MCF 10A (cell line): ENCODE results near the gene RAP1A. TPM values are rescaled to one million over a fixed set of nuclear protein-coding genes. Genes with fewer than 3 reads are reported as not detected.

Experiments
- BruUV-seq: library from RNA; stranded (reverse); fragments of 400-500 nt; replicated peaks from 2 replicates; lab custom pipeline; 2021; lab: Mats Ljungman, UMichigan
- CTCF ChIA-PET: fragments of 300-600 bp; sonication (Branson Sonifier 250); formaldehyde crosslinking; extraction: SDS; loops from one replicate; lab custom pipeline; 2021; ENCODE audit warnings: antibody characterized with exemption, inconsistent platforms; lab: Yijun Ruan, JAX
- POLR2A ChIA-PET: fragments of 300-600, 350-650 bp; sonication (Branson Sonifier 250); formaldehyde crosslinking; extraction: SDS; loops from one replicate; lab custom pipeline; 2020; ENCODE audit warnings: antibody characterized with exemption, inconsistent platforms; lab: Yijun Ruan, JAX
- DNase-seq: peaks from one replicate; pipeline ENCODE4 v3.0.0-alpha.2; 2018; ENCODE audit not compliant: unreplicated experiment
- H3K27ac Mint-ChIP-seq: one replicate; pipeline ENCODE4 v1.8.0; 2022; ENCODE audit warnings: mild to moderate bottlenecking, low read depth, mixed read lengths; ENCODE audit not compliant: unreplicated experiment
- H3K27me3 Mint-ChIP-seq: one replicate; pipeline ENCODE4 v1.8.0; 2022; ENCODE audit warnings: mixed read lengths; ENCODE audit not compliant: insufficient read depth, unreplicated experiment
- H3K36me3 Mint-ChIP-seq: one replicate; pipeline ENCODE4 v1.8.0; 2022; ENCODE audit warnings: mild to moderate bottlenecking, moderate library complexity, mixed read lengths; ENCODE audit not compliant: insufficient read depth, unreplicated experiment
- H3K4me1 Mint-ChIP-seq: one replicate; pipeline ENCODE4 v1.8.0; 2022; ENCODE audit warnings: mixed read lengths; ENCODE audit not compliant: insufficient read depth, unreplicated experiment
- H3K4me3 Mint-ChIP-seq: one replicate; pipeline ENCODE4 v1.8.0; 2022; ENCODE audit warnings: mild to moderate bottlenecking, moderate library complexity, mixed read lengths; ENCODE audit not compliant: unreplicated experiment
- H3K9me3 Mint-ChIP-seq: one replicate; pipeline ENCODE4 v1.8.0; 2022; ENCODE audit warnings: mixed read lengths; ENCODE audit not compliant: unreplicated experiment
- CTCF ChIP-seq: fragments of 200-600 bp; IDR thresholded peaks from one replicate; pipeline ENCODE4 v1.8.0; 2022; ENCODE audit warnings: antibody characterized with exemption, mild to moderate bottlenecking; ENCODE audit not compliant: unreplicated experiment
- intact Hi-C: fragments of 100-400 bp; cut with micrococcal nuclease; formaldehyde crosslinking; loops from 2 replicates; pipeline ENCODE4 v1.14.1; 2022
- total RNA-seq: library from RNA; stranded (reverse); gene quantifications from 2 replicates; pipeline ENCODE4 v1.2.3, GENCODE V29; 2022

RAP1A gene
- total RNA-seq, 1 experiment from 2014 or later, result 39.3 TPM

GRCh38 chr1:111696330-111696729 is 76.7 kb downstream of the RAP1A start:
- POLR2A ChIA-PET, result interaction anchor here (0.5 kb wide), 1 partner anchor 103 kb away, joined by 6 read pairs; no protein-coding TSS in a partner anchor
- H3K27me3 Mint-ChIP-seq, result no peaks in the 10 kb centered on the region
- BruUV-seq, result no TSS peak
- no peaks in the 10 kb centered on the region for H3K9me3 Mint-ChIP-seq
- H3K36me3 Mint-ChIP-seq, result peaks cover 36% of the 10 kb centered on the region
- intact Hi-C loops, result no loop called here
- no peak for DNase-seq
- TF ChIP-seq CTCF, result no peak
- no peak overlapping the region for H3K27ac Mint-ChIP-seq
- CTCF ChIA-PET, result no interaction called here
- H3K4me1 Mint-ChIP-seq, result no peaks in the 10 kb centered on the region
- H3K4me3 Mint-ChIP-seq, result no peak overlapping the region

GRCh38 chr1:111699268-111699667 is 79.7 kb downstream of the RAP1A start:
- BruUV-seq, result no TSS peak
- intact Hi-C loops, result no loop called here

GRCh38 chr1:111702504-111703050 is 83.0 kb downstream of the RAP1A start:
- H3K36me3 Mint-ChIP-seq, result peaks cover 52% of the 10 kb centered on the region
- ChIA-PET CTCF (interaction anchor here (0.7 to 4.1 kb wide), 5 partner anchors 12 to 194 kb away, joined by 3 to 30 read pairs (median 5); no protein-coding TSS in a partner anchor), POLR2A (interaction anchor here (0.5 to 2.8 kb wide), 5 partner anchors 11 to 63 kb away, joined by 3 to 14 read pairs (median 3); no protein-coding TSS in a partner anchor)
- no peaks in the 10 kb centered on the region for H3K9me3 Mint-ChIP-seq
- no TSS peak for BruUV-seq
- no peak for DNase-seq
- TF ChIP-seq CTCF, result no peak
- H3K4me1 Mint-ChIP-seq, result peaks cover 8% of the 10 kb centered on the region
- no peaks in the 10 kb centered on the region for H3K27me3 Mint-ChIP-seq
- intact Hi-C loops, result no loop called here
- no peak overlapping the region for H3K4me3 Mint-ChIP-seq
- no peak overlapping the region for H3K27ac Mint-ChIP-seq

More at GRCh38 chr1:111699268-111699667, 79.7 kb downstream of the RAP1A start:
- DNase-seq, result no peak
- ChIA-PET CTCF (interaction anchor here (0.9 to 2.2 kb wide), 2 partner anchors 14 to 15 kb away, joined by 3 to 11 read pairs; no protein-coding TSS in a partner anchor), POLR2A (no interaction called here)
- TF ChIP-seq CTCF, result no peak
- peaks cover 4% of the 10 kb centered on the region for H3K4me1 Mint-ChIP-seq
- H3K36me3 Mint-ChIP-seq, result peaks cover 51% of the 10 kb centered on the region
- no peak overlapping the region for H3K27ac Mint-ChIP-seq
- no peaks in the 10 kb centered on the region for H3K9me3 Mint-ChIP-seq
- H3K27me3 Mint-ChIP-seq, result no peaks in the 10 kb centered on the region
- H3K4me3 Mint-ChIP-seq, result no peak overlapping the region

GRCh38 chr1:111704240-111704639 is 84.7 kb downstream of the RAP1A start:
- Mint-ChIP-seq H3K27ac (peak overlapping the region; percentile 63), H3K27me3 (no peaks in the 10 kb centered on the region), H3K9me3 (no peaks in the 10 kb centered on the region), H3K36me3 (peaks cover 67% of the 10 kb centered on the region), H3K4me3 (no peak overlapping the region), H3K4me1 (peaks cover 15% of the 10 kb centered on the region)
- BruUV-seq, result no TSS peak
- ChIA-PET POLR2A (interaction anchor here (0.8 to 2.8 kb wide), 10 partner anchors 10 to 168 kb away, joined by 3 to 14 read pairs (median 4); partner anchors contain the start of genes INKA2 and RAP1A), CTCF (interaction anchor here (0.6 to 4.1 kb wide), 9 partner anchors 10 to 687 kb away, joined by 3 to 30 read pairs (median 3); no protein-coding TSS in a partner anchor)
- TF ChIP-seq CTCF, result no peak
- intact Hi-C loops, result no loop called here
- DNase-seq, result no peak
